Lower lobe of right lung (tissue), 2 donors: ENCODE results near the gene DPM1. TPM values are rescaled to one million over a fixed set of nuclear protein-coding genes. Genes with fewer than 3 reads are reported as not detected.

ENCODE experiments used
- ATAC-seq, 2 donors: fragments of 200-7000 bp; cut with Tn5 transposase; one replicate each; pipeline ENCODE4 v1.9.1; 2020 to 2022; ENCODE audit warnings: mild to moderate bottlenecking in 2 of 2, moderate library complexity in 2 of 2
- DNase-seq: peaks from one replicate; pipeline ENCODE4 v3.0.0-alpha.2; 2020
- H3K27ac ChIP-seq: fragments of 200-600 bp; one replicate; pipeline ENCODE4 v1.8.0; 2022
- H3K27me3 ChIP-seq: fragments of 200-600 bp; one replicate; pipeline ENCODE4 v1.8.0; 2022; ENCODE audit warnings: low read depth
- H3K36me3 ChIP-seq: fragments of 200-600 bp; one replicate; pipeline ENCODE4 v1.8.0; 2022; ENCODE audit warnings: mild to moderate bottlenecking
- H3K4me1 ChIP-seq: fragments of 200-600 bp; one replicate; pipeline ENCODE4 v1.8.0; 2022
- H3K4me3 ChIP-seq: fragments of 200-600 bp; one replicate; pipeline ENCODE4 v1.8.0; 2022; ENCODE audit warnings: mild to moderate bottlenecking
- H3K9me3 ChIP-seq: fragments of 200-600 bp; one replicate; pipeline ENCODE4 v1.8.0; 2022
- CTCF ChIP-seq: fragments of 200-600 bp; IDR thresholded peaks from one replicate; pipeline ENCODE4 v1.8.0; 2022; ENCODE audit warnings: antibody characterized with exemption, mild to moderate bottlenecking
- intact Hi-C: fragments of 100-400 bp; cut with DNase I; formaldehyde crosslinking; loops from one replicate; pipeline ENCODE4 v1.11.0; 2022
- total RNA-seq: library from RNA; stranded (reverse); fragmentation: NEBNext Ultra II Directional; extraction: Animal tissue kit (Norgen Biotek cat#: 25700); gene quantifications from one replicate; pipeline ENCODE4 v1.2.1, GENCODE V29; 2021
- donor health status: DM: no; HTN: yes; CAD: no; lungs with severe emphysema.

Gene DPM1
- total RNA-seq, 1 donor from 2014 or later, result 31.2 TPM

GRCh38 chr20:50967586-50967985 is 9.3 kb upstream of the DPM1 start:
- intact Hi-C loops, result no loop called here
- DNase-seq (no peak), ATAC-seq (no peak)
- Histone ChIP-seq H3K36me3 (no peaks in the 10 kb centered on the region), H3K27ac (no peak overlapping the region), H3K27me3 (no peaks in the 10 kb centered on the region), H3K4me3 (no peak overlapping the region), H3K9me3 (no peaks in the 10 kb centered on the region), H3K4me1 (no peaks in the 10 kb centered on the region)
- no peak for TF ChIP-seq CTCF

- ATAC-seq (no peak), DNase-seq (peak; percentile 45)
- peaks cover 15% of the 10 kb centered on the region for H3K36me3 ChIP-seq
- H3K9me3 ChIP-seq, result no peaks in the 10 kb centered on the region
- H3K27ac ChIP-seq, result peak overlapping the region; percentile 90
- intact Hi-C loops, result no loop called here
- H3K4me3 ChIP-seq, result peak overlapping the region; percentile 93
- H3K4me1 ChIP-seq, result peaks cover 55% of the 10 kb centered on the region
- no peaks in the 10 kb centered on the region for H3K27me3 ChIP-seq
- TF ChIP-seq CTCF, result no peak
Observed at GRCh38 chr20:50959543-50960126, 1.3 kb upstream of the DPM1 start.

GRCh38 chr20:50958615-50959542 is 547 bp upstream of the DPM1 start, which contains the start of gene MOCS3:
TSS of gene MOCS3 (plus strand) at chr20:50958818. CDS start at chr20:50958843, 25 bp downstream.
- DNase-seq, result peak; percentile 86
- peak within 1 kb of the TSS; percentile 93 for H3K4me3 ChIP-seq
- H3K27ac ChIP-seq, result peak within 1 kb of the TSS; percentile 90
- intact Hi-C loops, result no loop called here
- no peaks in the 10 kb centered on the region for H3K27me3 ChIP-seq
- no peak for TF ChIP-seq CTCF
- H3K36me3 ChIP-seq, result peaks cover 23% of the 10 kb centered on the region
- peak; percentile 90 to 95 for ATAC-seq
- H3K9me3 ChIP-seq, result no peaks in the 10 kb centered on the region
- H3K4me1 ChIP-seq, result peaks cover 57% of the 10 kb centered on the region

- no peaks in the 10 kb centered on the region for H3K27me3 ChIP-seq
- H3K36me3 ChIP-seq, result peaks cover 39% of the 10 kb centered on the region
- peaks cover 57% of the 10 kb centered on the region for H3K4me1 ChIP-seq
- no peaks in the 10 kb centered on the region for H3K9me3 ChIP-seq
- no peak for DNase-seq
- peak overlapping the region; percentile 93 for H3K4me3 ChIP-seq
- TF ChIP-seq CTCF, result no peak
- intact Hi-C loops, result no loop called here
- H3K27ac ChIP-seq, result peak overlapping the region; percentile 90
- no peak for ATAC-seq
Observed at GRCh38 chr20:50957276-50957675, 1.1 kb downstream of the DPM1 start.

- H3K36me3 ChIP-seq, result peaks cover 67% of the 10 kb centered on the region
- no peak for TF ChIP-seq CTCF
- peaks cover 31% of the 10 kb centered on the region for H3K4me1 ChIP-seq
- H3K9me3 ChIP-seq, result no peaks in the 10 kb centered on the region
- DNase-seq (no peak), ATAC-seq (no peak)
- H3K4me3 ChIP-seq, result no peak overlapping the region
- intact Hi-C loops, result no loop called here
- no peak overlapping the region for H3K27ac ChIP-seq
- H3K27me3 ChIP-seq, result no peaks in the 10 kb centered on the region
Observed at GRCh38 chr20:50953821-50954220, 4.5 kb downstream of the DPM1 start.
